Breast epithelium (tissue), 3 donors: ENCODE results near the gene FAHD2B.
"Not testable (repeated sequence)": the region's sequence is repeated elsewhere in the genome, so short reads cannot be mapped to it uniquely, and the experiment has no call there.

ENCODE experiments used
- CTCF ChIP-seq, 3 donors: fragments of 450-650 bp; IDR thresholded peaks; one replicate each; pipeline ENCODE4 v1.5.1; 2016 to 2017; ENCODE audit warnings: antibody characterized with exemption in 3 of 3, mild to moderate bottlenecking in 3 of 3, moderate library complexity in 3 of 3
- POLR2A ChIP-seq: fragments of 450-650 bp; IDR thresholded peaks from one replicate; pipeline ENCODE4 v1.6.1; 2016; ENCODE audit warnings: antibody characterized with exemption, mild to moderate bottlenecking, moderate library complexity
- POLR2AphosphoS5 ChIP-seq, 3 donors: sonication (generic); formaldehyde crosslinking; IDR thresholded peaks; one replicate each; pipeline ENCODE4 v1.6.1; 2017; ENCODE audit warnings: antibody characterized with exemption in 3 of 3

DNA sequence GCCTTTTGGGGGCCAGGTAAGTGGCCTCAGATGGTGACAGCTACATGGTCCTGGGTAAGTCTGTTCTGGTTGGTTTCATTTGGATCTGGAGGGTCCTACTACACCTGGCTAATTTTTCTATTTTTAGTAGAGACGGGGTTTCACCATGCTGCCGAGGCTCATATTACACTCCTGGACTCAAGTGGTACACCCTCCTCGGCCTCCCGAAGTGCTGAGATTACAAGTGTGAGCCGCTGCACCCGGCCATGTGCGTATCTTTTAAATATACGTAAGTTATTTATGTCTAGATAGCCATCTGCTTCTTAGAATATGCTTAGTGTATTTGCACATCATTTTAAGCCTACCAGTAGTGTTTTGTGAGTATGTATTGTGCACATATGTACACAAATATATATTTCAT, 17.5 kb downstream of the FAHD2B start:
- TF ChIP-seq CTCF (IDR thresholded peaks at IDR 0.05); POLR2A; POLR2AphosphoS5 (IDR thresholded peaks at IDR 0.05): not testable (repeated sequence)
